ENCODE results near the gene GNAS.
"Not testable (repeated sequence)": the region's sequence is repeated elsewhere in the genome, so short reads cannot be mapped to it uniquely, and the experiment has no call there.

Gene GNAS

DNA sequence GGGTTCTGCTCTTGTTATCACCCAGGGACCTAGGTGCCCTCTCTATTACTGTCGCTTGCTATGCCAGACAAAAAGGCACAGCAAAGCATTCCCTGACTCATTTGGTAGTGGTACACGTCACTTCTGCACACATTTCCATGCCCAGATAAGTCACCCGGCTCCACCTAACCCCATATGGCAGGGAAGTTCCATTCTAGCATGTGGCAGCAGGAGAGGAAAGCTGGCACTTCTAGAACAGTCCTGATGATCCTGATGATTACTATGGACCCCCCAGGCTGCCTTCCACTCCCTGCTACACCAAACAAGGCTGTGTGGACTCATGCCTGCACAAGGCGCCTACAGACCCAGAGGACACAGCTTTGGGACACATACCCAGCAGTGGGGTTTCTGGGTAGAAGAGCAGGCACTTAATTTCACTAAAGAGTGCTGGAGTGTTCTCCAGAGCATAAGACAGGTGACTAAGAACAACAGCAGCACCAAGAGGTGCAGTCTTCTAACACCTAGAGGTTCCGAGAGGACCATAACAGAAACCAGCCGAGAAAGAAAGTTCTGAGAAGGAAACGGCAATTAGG is 75.1 kb downstream of the GNAS start:
- DNase-seq (ENCODE audit: low spot score) = no peak

DNA sequence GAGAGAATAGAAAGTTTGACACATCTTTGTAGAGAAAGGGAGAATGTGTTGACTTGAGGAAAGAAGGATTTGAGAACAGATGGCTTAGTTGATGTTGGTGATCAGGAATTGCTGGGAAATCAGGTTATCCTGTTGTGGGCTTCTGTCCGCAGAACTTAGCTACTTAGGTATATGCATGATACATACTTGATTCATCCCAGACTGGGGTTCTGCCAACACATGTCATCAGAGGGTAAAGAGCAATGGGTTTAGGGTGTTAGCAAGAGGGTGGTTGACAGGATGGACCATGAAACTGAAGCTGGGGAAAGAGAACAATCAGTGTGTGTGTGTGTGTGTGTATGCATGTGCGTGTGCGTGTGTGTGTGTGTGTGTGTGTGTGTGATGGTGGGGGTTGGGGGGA is 78.0 kb downstream of the GNAS start:
- DNase-seq (ENCODE audit: low spot score) = no peak

DNA sequence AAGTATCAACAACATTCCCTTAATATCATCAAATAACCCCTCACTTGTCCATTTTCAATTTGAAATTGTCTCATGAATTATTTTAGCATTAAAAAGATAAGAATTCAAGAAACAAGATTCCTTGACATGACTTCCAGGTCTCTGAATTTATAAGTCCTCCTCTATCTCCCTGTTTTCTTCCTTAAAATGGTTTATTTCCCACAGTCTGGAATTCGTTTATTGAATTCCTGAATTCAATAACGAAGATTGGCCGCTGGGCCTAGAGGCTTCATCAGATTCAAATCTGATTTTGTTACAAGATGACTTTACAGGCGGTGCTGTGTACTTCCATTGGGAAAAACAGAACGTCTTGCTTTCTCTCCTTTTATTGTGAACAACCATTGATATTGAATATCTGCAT is 79.7 kb downstream of the GNAS start:
- no peak for DNase-seq (ENCODE audit: low spot score)

DNA sequence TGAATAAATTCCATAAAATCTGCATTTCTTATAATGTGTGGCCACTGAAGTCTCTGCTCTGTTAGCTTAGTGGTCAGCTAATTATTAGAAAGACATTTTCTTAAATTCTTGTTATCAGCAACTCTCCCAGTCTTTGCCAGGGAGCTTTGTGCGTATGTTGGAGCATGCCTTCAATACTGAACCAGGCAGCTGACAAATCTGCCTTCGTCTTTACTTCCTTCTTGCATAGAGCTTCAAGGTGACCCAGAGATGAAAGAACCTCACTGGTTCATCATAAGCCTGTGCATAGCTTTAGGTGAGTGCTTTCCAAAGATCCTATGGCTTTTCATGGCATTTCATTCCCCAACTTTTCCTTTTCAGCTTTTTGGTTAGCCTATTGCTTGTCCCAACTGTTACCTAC is 85.6 kb downstream of the GNAS start:
- DNase-seq (ENCODE audit: low spot score) = no peak

DNA sequence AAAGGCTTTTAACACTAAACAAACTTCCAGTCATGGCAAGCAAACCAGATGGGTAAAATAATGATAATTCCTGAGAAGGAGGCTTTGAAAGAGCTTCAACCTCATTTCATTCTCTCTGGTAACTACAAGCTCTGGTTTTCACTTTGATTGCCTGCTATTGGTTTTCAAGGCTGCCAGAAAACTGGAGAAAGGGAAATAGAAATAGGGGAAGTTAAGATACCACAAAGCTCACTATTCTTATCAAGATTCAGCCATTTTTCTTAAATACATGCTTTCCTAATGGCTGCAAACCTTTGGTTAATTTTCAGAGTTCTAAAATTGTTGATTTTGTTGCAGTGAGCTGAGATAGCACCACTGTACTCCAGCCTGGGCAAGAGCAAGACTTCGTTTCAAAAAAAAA is 86.0 kb downstream of the GNAS start:
- no peak for DNase-seq (ENCODE audit: low spot score)

DNA sequence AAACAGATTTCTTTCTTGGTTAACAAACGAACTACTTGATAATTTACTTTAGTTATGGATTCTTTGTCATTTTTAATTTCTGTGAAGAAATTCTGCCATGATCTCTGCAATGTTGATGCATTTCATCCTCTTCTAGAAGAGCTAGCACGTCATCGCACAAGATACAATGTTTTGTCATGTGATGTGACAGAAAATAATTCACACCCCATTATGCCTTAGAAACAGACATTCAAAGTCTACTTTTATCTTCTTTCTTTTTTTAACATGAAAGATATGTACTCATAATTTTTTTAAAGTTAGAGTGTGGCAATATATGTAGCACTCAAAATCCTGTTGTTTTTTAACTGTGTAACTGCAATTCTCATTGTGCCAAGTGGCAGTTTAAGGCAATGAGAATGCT is 89.0 kb downstream of the GNAS start:
- no peak for DNase-seq (ENCODE audit: low spot score)

DNA sequence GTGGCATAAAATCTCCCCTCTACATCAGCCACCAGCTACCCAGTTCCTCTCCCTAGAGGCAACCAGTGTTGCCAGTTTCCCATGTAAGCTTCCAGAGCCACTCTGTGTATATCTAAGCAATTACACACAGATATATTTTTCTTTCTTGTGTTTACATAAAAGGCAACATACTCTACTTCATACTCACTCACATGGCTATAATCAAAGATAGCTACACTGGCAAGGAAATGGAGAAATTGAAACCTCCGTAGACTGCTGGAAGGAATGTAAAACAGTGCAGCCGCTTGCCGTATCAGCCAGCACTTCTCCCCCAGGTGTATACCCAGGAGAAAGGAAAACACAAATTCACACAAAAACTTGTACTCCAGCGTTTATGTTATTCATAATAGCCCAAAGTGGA is 90.0 kb downstream of the GNAS start:
- DNase-seq (ENCODE audit: low spot score) = no peak

DNA sequence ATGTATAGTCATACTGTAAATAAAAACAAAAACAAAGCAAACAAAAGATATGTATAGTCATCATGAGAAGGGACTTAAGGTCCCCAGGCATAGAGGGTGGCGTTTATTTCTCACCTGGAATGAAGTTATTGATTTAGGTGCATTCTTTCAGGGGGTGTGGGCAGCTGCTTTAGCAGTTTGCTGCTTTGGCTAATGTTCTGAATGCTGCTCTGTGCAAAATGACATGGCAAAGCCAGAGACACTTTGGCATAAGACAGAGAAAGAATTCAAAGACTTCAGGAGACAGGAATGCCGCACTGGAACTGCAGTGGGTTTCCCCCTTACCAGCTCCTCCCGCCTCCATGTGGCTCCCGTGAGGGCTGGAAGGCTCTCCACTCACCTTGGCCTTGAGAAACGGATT is 92.1 kb downstream of the GNAS start:
- no peak for DNase-seq (ENCODE audit: low spot score)

DNA sequence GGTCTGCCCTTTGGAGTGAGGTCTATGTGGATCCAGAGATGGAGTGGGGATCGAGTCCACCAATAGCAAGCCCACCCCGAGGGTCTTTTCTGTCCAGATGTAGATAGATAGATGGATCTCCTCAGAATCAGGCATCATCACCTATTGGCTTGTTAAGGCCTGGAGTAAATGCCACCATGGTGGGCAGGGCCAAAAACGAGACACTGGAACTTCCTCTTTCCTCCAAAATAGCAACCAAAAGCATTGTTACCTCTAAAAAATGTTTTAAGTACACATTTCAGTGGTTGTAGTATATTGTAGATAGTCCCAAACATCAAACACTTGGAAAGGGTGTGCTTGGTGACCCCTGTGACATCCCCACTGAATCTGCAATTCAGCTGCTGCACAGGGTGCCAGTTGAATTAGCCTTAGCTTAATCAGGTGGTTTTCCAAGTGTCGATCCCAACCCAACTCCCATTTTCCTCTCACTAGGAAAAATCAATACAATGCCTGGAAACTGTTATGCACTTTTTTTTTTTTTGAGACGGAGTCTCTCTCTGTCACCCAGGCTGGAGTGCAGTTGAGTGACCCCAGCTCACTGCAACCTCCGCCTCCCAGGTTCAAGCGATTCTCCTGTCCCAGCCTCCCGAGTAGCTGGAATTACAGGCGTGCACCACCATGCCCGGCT is 93.6 kb downstream of the GNAS start:
- DNase-seq (ENCODE audit: low spot score) = no peak

DNA sequence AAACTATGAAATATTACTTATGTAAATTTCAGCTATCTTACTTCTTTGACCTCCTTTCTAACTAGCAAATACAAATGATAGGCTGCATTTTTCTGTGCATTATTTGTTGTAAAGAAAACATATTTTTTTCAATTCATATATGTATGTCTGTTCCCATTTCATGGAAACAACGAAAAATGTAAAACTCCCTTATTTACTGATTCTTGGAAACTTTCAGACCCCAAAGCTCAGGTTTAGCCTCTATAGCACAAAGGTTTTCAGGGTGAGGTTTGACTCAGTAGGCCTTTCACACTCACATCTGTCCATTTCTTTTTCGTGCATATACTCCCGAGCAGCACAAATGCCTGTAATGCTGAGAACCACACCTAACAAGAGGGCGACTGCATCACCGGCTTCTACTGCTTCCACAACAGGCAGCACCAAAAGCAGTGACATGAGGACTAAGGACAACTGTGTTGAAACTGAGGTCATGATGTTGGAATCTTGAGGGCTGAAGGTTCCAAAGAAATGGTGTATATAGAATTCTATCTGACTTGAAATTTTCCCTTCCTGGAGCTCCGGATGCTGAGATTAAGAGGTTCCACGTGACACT is 95.4 kb downstream of the GNAS start:
- not testable (repeated sequence) for DNase-seq (ENCODE audit: low spot score)

DNA sequence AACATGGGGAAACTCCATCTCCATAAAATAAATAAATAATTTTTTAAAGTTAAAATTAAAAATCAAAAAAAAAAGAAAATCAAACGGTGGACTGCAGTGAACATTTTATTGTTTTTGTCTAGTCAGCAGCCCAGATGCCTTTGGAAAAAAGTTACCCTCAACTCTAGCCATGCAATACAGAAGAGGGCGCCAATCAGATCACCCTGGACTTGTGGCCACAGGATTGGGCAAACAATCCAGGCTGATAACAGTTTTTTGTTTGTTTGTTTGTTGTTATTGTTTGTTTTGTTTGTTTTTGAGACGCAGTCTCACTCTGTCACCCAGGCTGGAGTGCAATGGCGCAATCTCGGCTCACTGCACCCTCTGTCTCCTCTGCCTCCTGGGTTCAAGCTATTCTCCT is 98.1 kb downstream of the GNAS start:
- no peak for DNase-seq (ENCODE audit: low spot score)

DNA sequence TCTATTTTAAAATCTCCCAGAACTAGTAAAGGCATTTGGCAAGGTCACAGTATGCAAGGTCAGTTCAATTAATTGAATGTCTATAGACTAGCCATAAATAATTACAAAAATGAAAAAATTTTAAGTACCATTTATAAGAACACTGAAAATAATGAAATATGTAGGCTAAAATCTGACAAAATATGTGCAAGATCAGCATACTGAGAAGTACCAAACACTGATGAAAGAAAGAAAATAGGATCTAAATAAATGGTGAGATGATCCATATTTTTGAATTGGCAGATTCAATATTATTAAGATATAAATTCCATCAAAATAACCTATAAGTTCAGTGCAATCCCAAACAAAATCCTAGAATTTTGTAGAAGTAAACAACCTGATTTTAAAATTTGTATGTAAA is 100.5 kb downstream of the GNAS start:
- no peak for DNase-seq (ENCODE audit: low spot score)

DNA sequence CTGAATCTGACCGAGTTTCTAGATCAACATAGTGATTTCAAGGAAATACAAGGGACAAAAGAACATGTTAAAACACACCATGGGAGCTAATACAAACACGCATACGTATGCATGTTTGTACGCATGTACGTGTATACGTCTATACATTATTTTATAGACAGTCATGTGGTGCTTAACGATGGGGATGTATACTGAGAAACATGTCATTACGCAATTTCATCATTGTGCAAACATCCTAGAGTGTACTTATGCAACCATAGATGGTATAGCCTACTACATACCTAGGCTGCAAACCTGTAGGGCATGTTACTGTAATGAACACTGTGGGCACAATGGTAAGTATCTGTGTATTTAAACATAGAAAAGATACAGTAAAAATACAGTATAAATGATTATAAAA is 103.6 kb downstream of the GNAS start:
- DNase-seq (ENCODE audit: low spot score) = no peak

DNA sequence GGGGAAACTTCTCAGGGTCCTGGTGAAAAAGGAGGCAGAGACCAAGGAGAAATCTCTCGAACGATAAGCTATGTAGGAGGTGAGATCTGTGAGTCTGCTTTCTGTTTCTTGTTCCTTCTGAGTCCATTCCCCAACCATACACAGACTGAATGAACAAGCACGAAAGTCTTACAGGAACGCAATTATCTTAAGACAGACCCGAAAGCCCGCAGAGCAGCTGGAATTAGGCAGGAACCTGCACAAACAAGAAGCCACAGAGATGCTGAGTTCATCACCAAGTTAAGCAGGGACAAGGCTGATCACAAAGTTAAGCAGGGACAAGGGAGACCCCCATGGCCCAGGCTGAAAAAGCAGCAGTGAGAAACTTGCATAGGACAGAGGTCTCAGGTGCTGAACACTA is 107.1 kb downstream of the GNAS start:
- DNase-seq (ENCODE audit: low spot score) = no peak

Measured in HuH-7.5 (cell line).